Measurements from ENCODE around the gene KRT4. TPM values are rescaled to one million over a fixed set of nuclear protein-coding genes. Genes with fewer than 3 reads are reported as not detected.

KRT4 gene
- total RNA-seq, 2 donors from 2014 or later: not detected

- no peaks in the 10 kb centered on the region for H3K4me1 Mint-ChIP-seq
- whole genome bisulfite sequencing, 2 experiments (ENCODE audit: insufficient coverage in 1 of 2, insufficient read length in 1 of 2): 84% methylated on average over 5 to 6 of the region's 6 CpGs
- Histone ChIP-seq H3K4me3 (ENCODE audit: low read length) (no peak overlapping the region), H3K27me3 (ENCODE audit: control insufficient read depth, insufficient read depth, low read length, poor library complexity, severe bottlenecking) (peaks cover 42% of the 10 kb centered on the region), H3K9ac (ENCODE audit: extremely low read depth, low read length, poor library complexity, severe bottlenecking) (no peak overlapping the region), H3K27ac (ENCODE audit: low read depth, low read length) (no peak overlapping the region), H3K9me3 (ENCODE audit: control insufficient read depth, low read length) (no peaks in the 10 kb centered on the region), H3K4me1 (ENCODE audit: control insufficient read depth, insufficient read depth, low read length) (no peaks in the 10 kb centered on the region), H3K36me3 (ENCODE audit: control insufficient read depth, insufficient read depth, low read length) (no peaks in the 10 kb centered on the region)
- H3K27ac Mint-ChIP-seq: no peak overlapping the region
- DNase-seq: no peak
- no peak for TF ChIP-seq CTCF (conservative IDR thresholded peaks at IDR 0.05)
- H3K27me3 Mint-ChIP-seq (ENCODE audit: insufficient read depth): peaks cover 18% of the 10 kb centered on the region
- H3K9me3 Mint-ChIP-seq: no peaks in the 10 kb centered on the region
- H3K4me3 Mint-ChIP-seq: no peak overlapping the region
- no peaks in the 10 kb centered on the region for H3K36me3 Mint-ChIP-seq (ENCODE audit: low read depth)
These were observed 42.8 kb downstream of the KRT4 start for GRCh38 chr12:52771088-52771487.

- Histone ChIP-seq H3K9me3 (ENCODE audit: control insufficient read depth, low read length) (no peaks in the 10 kb centered on the region), H3K27me3 (ENCODE audit: control insufficient read depth, insufficient read depth, low read length, poor library complexity, severe bottlenecking) (peaks cover 44% of the 10 kb centered on the region), H3K4me1 (ENCODE audit: control insufficient read depth, insufficient read depth, low read length) (no peaks in the 10 kb centered on the region), H3K36me3 (ENCODE audit: control insufficient read depth, insufficient read depth, low read length) (no peaks in the 10 kb centered on the region), H3K27ac (ENCODE audit: low read depth, low read length) (no peak overlapping the region), H3K9ac (ENCODE audit: extremely low read depth, low read length, poor library complexity, severe bottlenecking) (no peak overlapping the region), H3K4me3 (ENCODE audit: low read length) (no peak overlapping the region)
- Mint-ChIP-seq H3K4me1 (no peaks in the 10 kb centered on the region), H3K27ac (no peak overlapping the region), H3K9me3 (no peaks in the 10 kb centered on the region), H3K27me3 (ENCODE audit: insufficient read depth) (peaks cover 16% of the 10 kb centered on the region), H3K36me3 (ENCODE audit: low read depth) (no peaks in the 10 kb centered on the region), H3K4me3 (no peak overlapping the region)
- DNase-seq: no peak
- TF ChIP-seq CTCF (conservative IDR thresholded peaks at IDR 0.05): no peak
These were observed 44.0 kb downstream of the KRT4 start for GRCh38 chr12:52769946-52770345.

- Mint-ChIP-seq H3K27me3 (ENCODE audit: insufficient read depth) (peaks cover 16% of the 10 kb centered on the region), H3K36me3 (ENCODE audit: low read depth) (no peaks in the 10 kb centered on the region), H3K9me3 (no peaks in the 10 kb centered on the region), H3K4me1 (no peaks in the 10 kb centered on the region), H3K4me3 (no peak overlapping the region), H3K27ac (no peak overlapping the region)
- DNase-seq: no peak
- whole genome bisulfite sequencing, 2 experiments (ENCODE audit: insufficient coverage in 1 of 2, insufficient read length in 1 of 2): 86 to 90% methylated on average over 2 to 3 of the region's 3 CpGs
- H3K9ac ChIP-seq (ENCODE audit: extremely low read depth, low read length, poor library complexity, severe bottlenecking): no peak overlapping the region
- H3K36me3 ChIP-seq (ENCODE audit: control insufficient read depth, insufficient read depth, low read length): no peaks in the 10 kb centered on the region
- H3K9me3 ChIP-seq (ENCODE audit: control insufficient read depth, low read length): no peaks in the 10 kb centered on the region
- no peak for TF ChIP-seq CTCF (conservative IDR thresholded peaks at IDR 0.05)
- H3K4me3 ChIP-seq (ENCODE audit: low read length): no peak overlapping the region
- H3K27me3 ChIP-seq (ENCODE audit: control insufficient read depth, insufficient read depth, low read length, poor library complexity, severe bottlenecking): peaks cover 44% of the 10 kb centered on the region
- no peak overlapping the region for H3K27ac ChIP-seq (ENCODE audit: low read depth, low read length)
- H3K4me1 ChIP-seq (ENCODE audit: control insufficient read depth, insufficient read depth, low read length): no peaks in the 10 kb centered on the region
These were observed 44.6 kb downstream of the KRT4 start for GRCh38 chr12:52769354-52769753.
